ENCODE measurements around the gene SNAPIN. TPM values are rescaled to one million over a fixed set of nuclear protein-coding genes. Genes with fewer than 3 reads are reported as not detected.
"Not testable (repeated sequence)": the region's sequence is repeated elsewhere in the genome, so short reads cannot be mapped to it uniquely, and the experiment has no call there.

SNAPIN gene
- total RNA-seq, 1 donor from 2014 or later, result 31.1 TPM

DNA sequence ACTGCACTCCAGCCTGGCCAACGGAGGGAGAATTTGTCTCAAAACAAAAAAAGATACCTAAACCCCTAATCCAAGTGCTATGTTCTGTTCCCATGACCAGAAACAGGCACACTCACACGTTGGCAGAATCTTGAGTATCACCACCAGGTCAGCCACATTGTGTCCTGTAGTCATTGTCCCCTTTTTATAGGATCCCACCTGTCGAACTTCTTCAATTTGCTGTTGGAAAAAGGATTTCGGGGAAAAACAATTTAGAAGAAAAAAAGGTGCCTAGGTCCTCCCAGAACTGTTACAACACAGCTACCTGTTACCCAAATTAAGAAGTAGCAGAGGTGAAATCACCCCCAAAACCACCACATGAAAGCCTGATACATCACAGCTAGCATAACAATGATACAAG is 8.9 kb downstream of the SNAPIN start:
- TF ChIP-seq, protein P1, sequence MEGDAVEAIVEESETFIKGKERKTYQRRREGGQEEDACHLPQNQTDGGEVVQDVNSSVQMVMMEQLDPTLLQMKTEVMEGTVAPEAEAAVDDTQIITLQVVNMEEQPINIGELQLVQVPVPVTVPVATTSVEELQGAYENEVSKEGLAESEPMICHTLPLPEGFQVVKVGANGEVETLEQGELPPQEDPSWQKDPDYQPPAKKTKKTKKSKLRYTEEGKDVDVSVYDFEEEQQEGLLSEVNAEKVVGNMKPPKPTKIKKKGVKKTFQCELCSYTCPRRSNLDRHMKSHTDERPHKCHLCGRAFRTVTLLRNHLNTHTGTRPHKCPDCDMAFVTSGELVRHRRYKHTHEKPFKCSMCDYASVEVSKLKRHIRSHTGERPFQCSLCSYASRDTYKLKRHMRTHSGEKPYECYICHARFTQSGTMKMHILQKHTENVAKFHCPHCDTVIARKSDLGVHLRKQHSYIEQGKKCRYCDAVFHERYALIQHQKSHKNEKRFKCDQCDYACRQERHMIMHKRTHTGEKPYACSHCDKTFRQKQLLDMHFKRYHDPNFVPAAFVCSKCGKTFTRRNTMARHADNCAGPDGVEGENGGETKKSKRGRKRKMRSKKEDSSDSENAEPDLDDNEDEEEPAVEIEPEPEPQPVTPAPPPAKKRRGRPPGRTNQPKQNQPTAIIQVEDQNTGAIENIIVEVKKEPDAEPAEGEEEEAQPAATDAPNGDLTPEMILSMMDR (IDR thresholded peaks at IDR 0.05), result no peak
- H3K4me3 Mint-ChIP-seq (ENCODE audit: unreplicated experiment), result no peak overlapping the region
- H3K27ac Mint-ChIP-seq (ENCODE audit: unreplicated experiment), result peak overlapping the region; percentile 15
- no peak for DNase-seq (ENCODE audit: low spot score)
- H3K4me1 Mint-ChIP-seq (ENCODE audit: low read depth), result peaks cover 23% of the 10 kb centered on the region
- H3K9me3 Mint-ChIP-seq (ENCODE audit: low read depth), result no peaks in the 10 kb centered on the region
- peaks cover 29% of the 10 kb centered on the region for H3K36me3 Mint-ChIP-seq (ENCODE audit: low read depth)
- H3K27me3 Mint-ChIP-seq (ENCODE audit: low read depth), result no peaks in the 10 kb centered on the region

DNA sequence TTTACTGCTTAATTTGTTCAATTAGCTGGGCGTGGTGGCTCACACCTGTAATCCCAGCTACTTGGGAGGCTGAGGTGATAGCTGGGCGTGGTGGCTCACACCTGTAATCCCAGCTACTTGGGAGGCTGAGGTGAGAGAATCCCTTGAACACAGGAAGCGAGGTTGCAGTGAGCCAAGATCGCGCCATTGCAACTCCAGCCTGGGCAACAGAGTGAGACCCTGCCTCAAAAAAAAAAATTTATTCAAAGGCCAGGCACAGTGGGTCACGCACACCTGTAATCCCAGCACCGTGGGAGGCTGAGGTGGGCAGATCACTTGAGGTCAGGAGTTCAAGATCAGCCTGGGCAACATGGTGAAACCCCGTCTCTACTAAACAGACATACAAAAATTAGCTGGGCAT is 10.2 kb downstream of the SNAPIN start:
- H3K27me3 Mint-ChIP-seq (ENCODE audit: low read depth); H3K9me3 Mint-ChIP-seq (ENCODE audit: low read depth); H3K4me3 Mint-ChIP-seq (ENCODE audit: unreplicated experiment); H3K27ac Mint-ChIP-seq (ENCODE audit: unreplicated experiment): not testable (repeated sequence)
- peak; percentile 19 for DNase-seq (ENCODE audit: low spot score)
- peaks cover 23% of the 10 kb centered on the region for H3K4me1 Mint-ChIP-seq (ENCODE audit: low read depth)
- peaks cover 29% of the 10 kb centered on the region for H3K36me3 Mint-ChIP-seq (ENCODE audit: low read depth)

DNA sequence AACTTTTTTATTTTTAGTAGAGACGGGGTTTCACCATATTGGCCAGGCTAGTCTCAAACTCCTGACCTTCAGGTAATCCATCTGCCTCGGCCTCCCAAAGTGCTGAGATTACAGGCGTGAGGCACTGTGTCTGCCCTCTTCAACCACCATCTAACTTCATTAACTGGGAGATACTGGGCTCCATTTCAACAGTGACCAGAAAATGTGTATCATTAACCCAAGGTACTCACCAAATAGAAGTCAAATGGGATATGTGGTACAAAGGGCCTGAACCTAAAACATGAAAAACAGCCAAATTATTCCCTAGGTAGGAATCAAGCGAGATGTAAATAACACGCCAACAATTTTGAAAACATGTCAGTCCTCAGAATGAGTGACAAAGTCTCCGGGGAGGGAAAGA is 11.1 kb downstream of the SNAPIN start:
- Mint-ChIP-seq H3K27me3 (ENCODE audit: low read depth) (no peaks in the 10 kb centered on the region), H3K4me3 (ENCODE audit: unreplicated experiment) (no peak overlapping the region), H3K36me3 (ENCODE audit: low read depth) (peaks cover 24% of the 10 kb centered on the region), H3K9me3 (ENCODE audit: low read depth) (no peaks in the 10 kb centered on the region), H3K27ac (ENCODE audit: unreplicated experiment) (no peak overlapping the region), H3K4me1 (ENCODE audit: low read depth) (peaks cover 23% of the 10 kb centered on the region)
- no peak for DNase-seq (ENCODE audit: low spot score)
- TF ChIP-seq, protein P1 (IDR thresholded peaks at IDR 0.05), result no peak

DNA sequence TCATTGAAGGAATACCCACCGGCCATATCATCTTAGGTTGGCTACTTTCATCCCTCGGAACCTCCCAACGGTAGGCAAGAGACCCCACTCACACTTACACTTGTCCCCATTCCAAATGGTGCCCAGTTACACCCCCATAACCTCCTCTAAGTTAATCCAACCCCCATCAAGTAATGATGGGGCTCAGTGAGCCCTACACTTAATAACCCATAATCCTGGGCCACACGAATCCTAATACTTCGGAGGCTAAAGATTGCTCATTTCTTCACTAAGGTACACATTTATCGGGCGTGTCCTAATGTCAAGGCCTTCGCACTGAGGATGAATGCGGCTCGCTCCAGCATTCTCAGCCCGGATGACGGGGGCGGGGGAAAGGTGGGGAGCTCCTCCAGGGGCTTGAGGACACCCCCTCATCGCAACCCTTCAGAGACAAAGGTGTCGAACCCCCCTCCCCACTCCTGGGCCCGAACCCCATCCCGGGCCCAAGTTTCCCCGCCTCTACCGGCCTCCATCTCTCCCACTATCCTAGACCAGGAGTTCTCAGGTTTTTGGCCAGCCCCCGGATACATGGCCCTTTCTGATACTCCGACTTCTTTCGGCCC is 11.9 kb downstream of the SNAPIN start:
- DNase-seq (ENCODE audit: low spot score), result no peak
- TF ChIP-seq, protein P1 (IDR thresholded peaks at IDR 0.05), result no peak
- Mint-ChIP-seq H3K27ac (ENCODE audit: unreplicated experiment) (no peak overlapping the region), H3K27me3 (ENCODE audit: low read depth) (no peaks in the 10 kb centered on the region), H3K36me3 (ENCODE audit: low read depth) (peaks cover 16% of the 10 kb centered on the region), H3K4me1 (ENCODE audit: low read depth) (peaks cover 23% of the 10 kb centered on the region), H3K4me3 (ENCODE audit: unreplicated experiment) (no peak overlapping the region), H3K9me3 (ENCODE audit: low read depth) (no peaks in the 10 kb centered on the region)

DNA sequence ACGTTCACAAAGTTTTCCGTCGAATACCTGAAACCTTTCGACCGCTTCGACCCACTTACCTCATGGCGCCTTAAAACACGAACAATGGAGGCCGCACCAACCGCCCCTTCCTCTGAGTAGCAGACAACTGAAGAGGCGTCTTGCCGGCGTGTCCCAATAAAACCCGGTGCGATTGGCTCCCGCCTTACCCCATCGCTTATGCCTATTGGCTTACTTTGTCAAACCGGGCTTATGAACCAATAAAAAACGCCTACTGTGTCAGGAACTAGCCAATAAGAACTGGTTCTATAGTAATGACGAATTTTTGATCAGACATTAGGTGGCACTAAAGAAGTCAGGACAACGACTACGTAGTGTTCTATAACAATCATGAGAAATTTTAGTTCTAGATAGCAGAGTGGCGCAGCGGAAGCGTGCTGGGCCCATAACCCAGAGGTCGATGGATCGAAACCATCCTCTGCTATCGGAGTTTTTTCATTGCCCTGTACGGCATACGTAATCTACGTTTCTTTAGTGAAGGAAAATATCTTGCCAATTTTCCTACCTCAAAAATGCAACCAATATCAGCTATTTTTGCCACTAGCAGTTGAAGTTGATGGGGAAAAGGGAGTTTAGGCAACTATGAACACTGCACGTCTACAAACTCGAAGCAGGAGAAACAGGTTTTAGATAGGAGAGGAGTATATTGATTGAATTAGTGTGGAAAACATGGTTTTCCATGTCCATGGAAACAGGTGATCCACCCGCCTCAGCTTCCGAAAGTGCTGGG is 12.5 kb downstream of the SNAPIN start, which contains the start of gene ILF2:
Gene ILF2 (minus strand): TSS at position 135 of the 769 bp plus-strand sequence. CDS start 71 bp downstream, at position 64.
- no peak within 1 kb of the TSS for H3K27ac Mint-ChIP-seq (ENCODE audit: unreplicated experiment)
- H3K4me1 Mint-ChIP-seq (ENCODE audit: low read depth), result peaks cover 23% of the 10 kb centered on the region

More for the DNA sequence above, 12.5 kb downstream of the SNAPIN start, which contains the start of gene ILF2:
- no peaks in the 10 kb centered on the region for H3K9me3 Mint-ChIP-seq (ENCODE audit: low read depth)
- H3K27me3 Mint-ChIP-seq (ENCODE audit: low read depth), result no peaks in the 10 kb centered on the region
- no peak within 1 kb of the TSS for H3K4me3 Mint-ChIP-seq (ENCODE audit: unreplicated experiment)
- TF ChIP-seq, protein P1 (IDR thresholded peaks at IDR 0.05), result peak; percentile 70
- DNase-seq (ENCODE audit: low spot score), result peak; percentile 95
- peaks cover 14% of the 10 kb centered on the region for H3K36me3 Mint-ChIP-seq (ENCODE audit: low read depth)
